Measurements from ENCODE around the gene MXI1. TPM values are rescaled to one million over a fixed set of nuclear protein-coding genes. Genes with fewer than 3 reads are reported as not detected.

MXI1 gene
- total RNA-seq, 1 experiment from 2014 or later = 12.1 TPM

DNA sequence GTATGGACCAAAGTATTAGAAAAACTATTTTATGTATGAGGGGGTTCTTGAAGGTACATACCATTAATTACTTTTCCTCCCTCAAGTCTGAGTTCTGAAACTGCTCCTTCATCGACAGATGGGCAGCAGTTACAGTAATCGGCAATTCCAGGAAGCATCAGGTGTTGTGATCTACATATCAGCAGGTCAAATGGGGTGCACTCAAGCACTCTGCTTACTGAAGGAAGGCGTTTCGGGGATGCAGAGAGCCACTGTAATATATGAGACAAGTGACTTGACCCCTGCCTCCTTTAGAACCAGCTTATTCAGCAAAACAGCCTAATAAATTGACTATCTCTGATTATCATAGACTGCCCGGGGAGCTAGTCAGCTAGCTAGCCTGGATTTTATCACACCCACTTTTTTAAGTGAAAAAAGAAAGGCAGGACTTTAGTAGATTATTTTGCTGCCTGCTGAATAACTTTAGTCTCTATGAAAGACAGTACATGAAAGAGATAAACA is 93.1 kb downstream of the MXI1 start:
- H3K36me3 ChIP-seq (ENCODE audit: control insufficient read depth, insufficient read depth, low read length) = peaks cover 83% of the 10 kb centered on the region
- H3K4me3 ChIP-seq (ENCODE audit: low read depth in 2 of 2, low read length in 2 of 2) = no peak overlapping the region
- DNase-seq (ENCODE audit: low read depth, low spot score) (no peak), ATAC-seq (no peak)
- H3K27me3 ChIP-seq (ENCODE audit: control insufficient read depth, insufficient read depth, low read length) = no peaks in the 10 kb centered on the region
- POLR2A ChIA-PET = no interaction called here
- BruUV-seq (replicated peaks) = no TSS peak
- in situ Hi-C loops (cut with HindIII; ENCODE audit: low pct_unique_long_range_greater_than_20kb, low sequenced_read_pairs) = no loop called here
- intact Hi-C loops (cut with micrococcal nuclease; ENCODE audit: unreplicated experiment) = no loop called here
- CTCF ChIA-PET = interaction anchor here (0.6 kb wide), 1 partner anchor 90 kb away, joined by 8 read pairs; no protein-coding TSS in a partner anchor
- no peaks in the 10 kb centered on the region for H3K9me3 ChIP-seq (ENCODE audit: control insufficient read depth, insufficient read depth, low read depth, low read length)
- TF ChIP-seq, protein P1, sequence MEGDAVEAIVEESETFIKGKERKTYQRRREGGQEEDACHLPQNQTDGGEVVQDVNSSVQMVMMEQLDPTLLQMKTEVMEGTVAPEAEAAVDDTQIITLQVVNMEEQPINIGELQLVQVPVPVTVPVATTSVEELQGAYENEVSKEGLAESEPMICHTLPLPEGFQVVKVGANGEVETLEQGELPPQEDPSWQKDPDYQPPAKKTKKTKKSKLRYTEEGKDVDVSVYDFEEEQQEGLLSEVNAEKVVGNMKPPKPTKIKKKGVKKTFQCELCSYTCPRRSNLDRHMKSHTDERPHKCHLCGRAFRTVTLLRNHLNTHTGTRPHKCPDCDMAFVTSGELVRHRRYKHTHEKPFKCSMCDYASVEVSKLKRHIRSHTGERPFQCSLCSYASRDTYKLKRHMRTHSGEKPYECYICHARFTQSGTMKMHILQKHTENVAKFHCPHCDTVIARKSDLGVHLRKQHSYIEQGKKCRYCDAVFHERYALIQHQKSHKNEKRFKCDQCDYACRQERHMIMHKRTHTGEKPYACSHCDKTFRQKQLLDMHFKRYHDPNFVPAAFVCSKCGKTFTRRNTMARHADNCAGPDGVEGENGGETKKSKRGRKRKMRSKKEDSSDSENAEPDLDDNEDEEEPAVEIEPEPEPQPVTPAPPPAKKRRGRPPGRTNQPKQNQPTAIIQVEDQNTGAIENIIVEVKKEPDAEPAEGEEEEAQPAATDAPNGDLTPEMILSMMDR (IDR thresholded peaks at IDR 0.05) = no peak
- TF ChIP-seq, protein P2, sequence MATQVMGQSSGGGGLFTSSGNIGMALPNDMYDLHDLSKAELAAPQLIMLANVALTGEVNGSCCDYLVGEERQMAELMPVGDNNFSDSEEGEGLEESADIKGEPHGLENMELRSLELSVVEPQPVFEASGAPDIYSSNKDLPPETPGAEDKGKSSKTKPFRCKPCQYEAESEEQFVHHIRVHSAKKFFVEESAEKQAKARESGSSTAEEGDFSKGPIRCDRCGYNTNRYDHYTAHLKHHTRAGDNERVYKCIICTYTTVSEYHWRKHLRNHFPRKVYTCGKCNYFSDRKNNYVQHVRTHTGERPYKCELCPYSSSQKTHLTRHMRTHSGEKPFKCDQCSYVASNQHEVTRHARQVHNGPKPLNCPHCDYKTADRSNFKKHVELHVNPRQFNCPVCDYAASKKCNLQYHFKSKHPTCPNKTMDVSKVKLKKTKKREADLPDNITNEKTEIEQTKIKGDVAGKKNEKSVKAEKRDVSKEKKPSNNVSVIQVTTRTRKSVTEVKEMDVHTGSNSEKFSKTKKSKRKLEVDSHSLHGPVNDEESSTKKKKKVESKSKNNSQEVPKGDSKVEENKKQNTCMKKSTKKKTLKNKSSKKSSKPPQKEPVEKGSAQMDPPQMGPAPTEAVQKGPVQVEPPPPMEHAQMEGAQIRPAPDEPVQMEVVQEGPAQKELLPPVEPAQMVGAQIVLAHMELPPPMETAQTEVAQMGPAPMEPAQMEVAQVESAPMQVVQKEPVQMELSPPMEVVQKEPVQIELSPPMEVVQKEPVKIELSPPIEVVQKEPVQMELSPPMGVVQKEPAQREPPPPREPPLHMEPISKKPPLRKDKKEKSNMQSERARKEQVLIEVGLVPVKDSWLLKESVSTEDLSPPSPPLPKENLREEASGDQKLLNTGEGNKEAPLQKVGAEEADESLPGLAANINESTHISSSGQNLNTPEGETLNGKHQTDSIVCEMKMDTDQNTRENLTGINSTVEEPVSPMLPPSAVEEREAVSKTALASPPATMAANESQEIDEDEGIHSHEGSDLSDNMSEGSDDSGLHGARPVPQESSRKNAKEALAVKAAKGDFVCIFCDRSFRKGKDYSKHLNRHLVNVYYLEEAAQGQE (IDR thresholded peaks at IDR 0.05; ENCODE audit: insufficient read depth in 1 of 2, low read depth in 2 of 2, low read length in 1 of 2) = no peak
- no peak for TF ChIP-seq POLR2AphosphoS5 (IDR thresholded peaks at IDR 0.05; ENCODE audit: low read depth, low read length)
- TF ChIP-seq TCF7L2 (IDR thresholded peaks at IDR 0.05; ENCODE audit: low read depth, low read length) = no peak
- no peak for TF ChIP-seq SIN3A (IDR thresholded peaks at IDR 0.05; ENCODE audit: borderline replicate concordance, insufficient read depth, low read depth, low read length)
- no peak overlapping the region for H3K27ac ChIP-seq (ENCODE audit: low read length)
- peaks cover 17% of the 10 kb centered on the region for H3K4me1 ChIP-seq (ENCODE audit: control insufficient read depth, insufficient read depth, low read length)

DNA sequence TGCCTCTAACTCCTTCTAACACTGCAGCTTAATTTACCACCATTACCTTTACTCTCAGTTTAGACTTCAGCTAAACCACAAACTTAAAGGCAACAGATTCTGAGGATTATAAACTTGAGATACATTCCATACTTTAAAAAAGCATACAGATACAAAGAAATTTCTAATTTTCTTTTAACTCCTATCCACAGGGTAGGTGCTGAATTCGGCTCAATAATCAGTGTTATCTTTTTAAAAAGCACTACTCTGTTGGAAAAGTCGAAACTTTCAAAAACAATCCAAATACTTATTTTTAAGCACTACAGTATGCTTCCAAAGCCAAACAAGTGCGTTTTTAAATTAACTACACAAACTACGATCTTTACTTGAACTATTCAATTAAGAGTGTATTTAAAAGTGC is 96.3 kb downstream of the MXI1 start:
- POLR2A ChIA-PET = no interaction called here
- Histone ChIP-seq H3K4me1 (ENCODE audit: control insufficient read depth, insufficient read depth, low read length) (peaks cover 22% of the 10 kb centered on the region), H3K9me3 (ENCODE audit: control insufficient read depth, insufficient read depth, low read depth, low read length) (no peaks in the 10 kb centered on the region), H3K27me3 (ENCODE audit: control insufficient read depth, insufficient read depth, low read length) (no peaks in the 10 kb centered on the region), H3K36me3 (ENCODE audit: control insufficient read depth, insufficient read depth, low read length) (peaks cover 56% of the 10 kb centered on the region), H3K27ac (ENCODE audit: low read length) (peak overlapping the region; percentile 96), H3K4me3 (ENCODE audit: low read depth in 2 of 2, low read length in 2 of 2) (peak overlapping the region; percentile 97 to 98)
- BruUV-seq (replicated peaks) = no TSS peak
- TF ChIP-seq, protein P1 (IDR thresholded peaks at IDR 0.05) = no peak
- TF ChIP-seq POLR2AphosphoS5 (IDR thresholded peaks at IDR 0.05; ENCODE audit: low read depth, low read length) = no peak
- ATAC-seq (no peak), DNase-seq (ENCODE audit: low read depth, low spot score) (no peak)
- CTCF ChIA-PET = no interaction called here
- in situ Hi-C loops (cut with HindIII; ENCODE audit: low pct_unique_long_range_greater_than_20kb, low sequenced_read_pairs) (no loop called here), intact Hi-C loops (cut with micrococcal nuclease; ENCODE audit: unreplicated experiment) (no loop called here)
